GM12878 (cell line): ENCODE results near the gene ZNF385D. TPM values are rescaled to one million over a fixed set of nuclear protein-coding genes. Genes with fewer than 3 reads are reported as not detected.

Experiments
- ATAC-seq: fragments of 200-7000 bp; cut with Tn5 transposase; 3 replicates; pipeline ENCODE4 v1.9.1; 2020; ENCODE audit warnings: mild to moderate bottlenecking, moderate library complexity
- BruUV-seq: library from RNA; stranded (reverse); fragments of 400-500 nt; replicated peaks from 2 replicates; lab custom pipeline; 2021; lab: Mats Ljungman, UMichigan
- CTCF ChIA-PET: fragments of 300-600 bp; sonication (Branson Sonifier 250); formaldehyde crosslinking; extraction: SDS; loops from one replicate; lab custom pipeline; 2021; ENCODE audit warnings: inconsistent platforms; lab: Yijun Ruan, JAX
- POLR2A ChIA-PET: fragments of 350-600 bp; formaldehyde crosslinking; extraction: SDS; loops from one replicate; lab custom pipeline; 2021; ENCODE audit warnings: inconsistent platforms; lab: Charles Lee
- RAD21 ChIA-PET: fragments of 300-600 bp; sonication (Branson Sonifier 250); formaldehyde crosslinking; loops from one replicate; lab custom pipeline; 2023; ENCODE audit warnings: antibody characterized with exemption; ENCODE audit not compliant: unreplicated experiment; lab: Charles Lee
- SMC1A ChIA-PET: fragments of 300-600 bp; sonication (Branson Sonifier 250); formaldehyde crosslinking; loops from one replicate; lab custom pipeline; 2023; ENCODE audit not compliant: unreplicated experiment, uncharacterized antibody; lab: Charles Lee
- DNase-seq: peaks from one replicate; pipeline ENCODE4 v3.0.0-alpha.2; 2011; ENCODE audit warnings: low read depth, low spot score
- FAIRE-seq: peaks from 3 replicates; lab custom pipeline; 2011; peaks lifted over from hg19 to GRCh38; lab: Jason Lieb, UNC
- H2AFZ ChIP-seq: 2 replicates; pipeline ENCODE4 v1.6.0; 2011; ENCODE audit warnings: low read depth, low read length, control low read depth; ENCODE audit not compliant: control insufficient read depth
- H3K27ac ChIP-seq: 2 replicates; pipeline ENCODE4 v1.5.1; 2011; ENCODE audit warnings: control low read depth; ENCODE audit not compliant: control insufficient read depth, insufficient read depth
- H3K27me3 ChIP-seq, 2 experiments: replicated peaks in 1 of 2; 2 replicates each; pipeline versions ENCODE4 v1.6.0 to v1.6.1; 2011; ENCODE audit warnings: low read length in 1 of 2; ENCODE audit not compliant: control insufficient read depth in 2 of 2, insufficient read depth in 2 of 2
- H3K36me3 ChIP-seq, 2 experiments: 2 replicates each; pipeline ENCODE4 v1.5.1; 2011; ENCODE audit warnings: low read length in 1 of 2; ENCODE audit not compliant: control insufficient read depth in 2 of 2, insufficient read depth in 2 of 2
- H3K4me1 ChIP-seq: 2 replicates; pipeline ENCODE4 v1.6.1; 2011; ENCODE audit warnings: mild to moderate bottlenecking, low read length, moderate library complexity, mixed read lengths; ENCODE audit not compliant: control insufficient read depth, insufficient read depth
- H3K4me2 ChIP-seq: 2 replicates; pipeline ENCODE4 v1.6.0; 2011; ENCODE audit warnings: control low read depth; ENCODE audit not compliant: control insufficient read depth, insufficient read depth
- H3K4me3 ChIP-seq: fragments of 200-600 bp; sonication (generic); 2 replicates; pipeline ENCODE4 v1.5.1; 2016
- H3K79me2 ChIP-seq: 2 replicates; pipeline ENCODE4 v1.6.0; 2011; ENCODE audit warnings: low read length; ENCODE audit not compliant: control insufficient read depth, insufficient read depth
- H3K9ac ChIP-seq: 2 replicates; pipeline ENCODE4 v1.8.0; 2011; ENCODE audit warnings: low read length, control low read depth, mixed read lengths; ENCODE audit not compliant: control insufficient read depth, insufficient read depth
- H3K9me3 ChIP-seq: replicated peaks from 3 replicates; pipeline ENCODE4 v1.5.1; 2011; ENCODE audit warnings: mild to moderate bottlenecking, low read length; ENCODE audit not compliant: control insufficient read depth, insufficient read depth
- H4K20me1 ChIP-seq: 2 replicates; pipeline ENCODE4 v1.6.0; 2011; ENCODE audit not compliant: control insufficient read depth, insufficient read depth
- BRCA1 ChIP-seq: IDR thresholded peaks from 2 replicates; pipeline ENCODE4 v1.6.1; 2011; ENCODE audit warnings: low read depth, low read length, improper control_type of control experiment
- CEBPB ChIP-seq, 2 experiments: fragments of 150-350 bp in 1 of 2; IDR thresholded peaks; 2 replicates each; pipeline ENCODE4 v1.6.1; 2012 to 2014; ENCODE audit warnings: low read depth in 2 of 2, low read length in 2 of 2, borderline replicate concordance in 1 of 2, inconsistent platforms in 1 of 2
- CHD4 ChIP-seq: fragments of 200-600 bp; sonication (generic); IDR thresholded peaks from 2 replicates; pipeline ENCODE4 v1.6.1; 2016; ENCODE audit warnings: mild to moderate bottlenecking
- FOXK2 ChIP-seq: fragments of 450-650 bp; IDR thresholded peaks from 2 replicates; pipeline ENCODE4 v1.6.1; 2017; ENCODE audit warnings: mild to moderate bottlenecking, moderate library complexity
- NR2C1 ChIP-seq: fragments of 450-650 bp; IDR thresholded peaks from 2 replicates; pipeline ENCODE4 v1.6.1; 2017; ENCODE audit warnings: antibody characterized with exemption, mild to moderate bottlenecking, moderate library complexity
- SREBF1 ChIP-seq: IDR thresholded peaks from 2 replicates; pipeline ENCODE4 v1.6.1; 2012; ENCODE audit warnings: mild to moderate bottlenecking, low read length
- TAF1 ChIP-seq: IDR thresholded peaks from 2 replicates; pipeline ENCODE4 v1.6.1; 2011; ENCODE audit warnings: mild to moderate bottlenecking, low read depth, low read length, borderline replicate concordance
- ZBTB11 ChIP-seq: fragments of 450-650 bp; formaldehyde crosslinking; IDR thresholded peaks from 2 replicates; pipeline ENCODE4 v1.5.0; 2022; ENCODE audit warnings: mild to moderate bottlenecking, missing genetic modification characterization
- ZNF207 ChIP-seq: fragments of 450-650 bp; IDR thresholded peaks from 2 replicates; pipeline ENCODE4 v1.6.1; 2014; ENCODE audit warnings: antibody characterized with exemption, mild to moderate bottlenecking, borderline replicate concordance
- ZNF384 ChIP-seq: IDR thresholded peaks from 2 replicates; pipeline ENCODE4 v1.6.1; 2012; ENCODE audit warnings: low read depth, mild to moderate bottlenecking, low read length, improper control_type of control experiment, borderline replicate concordance
- WGBS: methylation state at CpG from one replicate; pipeline ENCODE4 v1.1.6; 2016; ENCODE audit warnings: low lambda C conversion rate; ENCODE audit not compliant: insufficient replicate concordance, insufficient coverage; ENCODE audit errors: missing lambda C conversion rate; 5-methylcytosine and 5-hydroxymethylcytosine counted together
- in situ Hi-C: fragments of 300-500 bp; cut with MboI; formaldehyde crosslinking; loops from 9 replicates; pipeline ENCODE4 v1.14.3; 2018; ENCODE audit warnings: mixed read lengths
- intact Hi-C: fragments of 100-400 bp; cut with micrococcal nuclease; formaldehyde crosslinking; loops from one replicate; pipeline ENCODE4 v1.14.2; 2022; ENCODE audit not compliant: unreplicated experiment
- polyA plus RNA-seq, 11 experiments: library from polyadenylated mRNA; depleted of rRNA in 4 of 11; unstranded in 6 of 11; stranded (reverse) in 5 of 11; fragments of >200 nt; fragmentation: Nextera tagmentation in 4 of 11; fragmentation: Illumina TruSeq in 1 of 11; extraction: Ambion mirVana in 4 of 11; extraction: Trizol in 1 of 11; gene quantifications; 1 replicate in 1 of 11; 2 replicates in 10 of 11; pipeline versions ENCODE4 v1.2.1 to v1.2.3, GENCODE V29; 2011 to 2016; ENCODE audit warnings: inconsistent platforms in 2 of 11, missing spikeins in 2 of 11, low read depth in 1 of 11
- total RNA-seq, 4 experiments: library from RNA; depleted of rRNA in 3 of 4; stranded (reverse); fragments of >200 nt in 3 of 4; fragmentation: Illumina TruSeq in 1 of 4; extraction: Trizol in 1 of 4; gene quantifications; 2 replicates each; pipeline versions ENCODE4 v1.2.1 to v1.2.3, GENCODE V29; 2013 to 2021

ZNF385D gene
- total and polyA plus RNA-seq, 10 of the 15 experiments (the other 5 are each of a cell fraction or from before 2014, with no cell fraction given): 0.01 to 0.62 (median 0.18) TPM; not detected in 5

DNA sequence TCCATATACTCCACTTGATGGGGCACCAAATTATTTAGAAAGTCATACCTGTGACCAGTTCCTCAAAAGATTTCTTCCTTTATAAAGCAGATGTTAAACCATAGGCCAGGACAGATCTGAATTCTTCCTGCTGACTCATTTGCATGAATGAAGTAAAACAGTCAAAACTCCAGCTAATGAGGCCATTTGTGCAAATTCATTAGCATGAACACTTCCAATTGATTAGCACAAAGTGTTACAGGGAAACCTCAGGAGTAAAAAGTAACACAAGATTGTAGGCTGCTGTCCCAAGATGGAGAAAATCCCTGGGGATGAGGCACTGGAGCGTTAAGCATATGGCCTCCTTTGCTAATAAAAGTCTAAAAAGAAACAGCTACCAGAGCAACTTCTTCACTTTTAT is 149.8 kb downstream of the ZNF385D start:
- no peak overlapping the region for H3K27ac ChIP-seq
- ATAC-seq (no peak), FAIRE-seq (no peak), DNase-seq (no peak)
- ChIA-PET CTCF (no interaction called here), SMC1A (interaction anchor here (0.9 kb wide), 1 partner anchor 20 kb away, joined by 3 read pairs; no protein-coding TSS in a partner anchor), POLR2A (no interaction called here), RAD21 (no interaction called here)
- no peaks in the 10 kb centered on the region for H4K20me1 ChIP-seq
- H3K79me2 ChIP-seq: no peaks in the 10 kb centered on the region
- BruUV-seq: no TSS peak
- no peaks in the 10 kb centered on the region for H3K4me1 ChIP-seq
- WGBS: 25% methylated on average over 1 of the region's 1 CpG
- no peak overlapping the region for H3K4me3 ChIP-seq
- H3K9ac ChIP-seq: no peak overlapping the region
- TF ChIP-seq ZBTB11 (CRISPR knock-in tag): no peak
- intact Hi-C loops: no loop called here
- H3K27me3 ChIP-seq: no peaks in the 10 kb centered on the region
- H3K9me3 ChIP-seq: no peaks in the 10 kb centered on the region
- in situ Hi-C loops: no loop called here
- H2AFZ ChIP-seq: no peak overlapping the region
- no peak overlapping the region for H3K4me2 ChIP-seq
- H3K36me3 ChIP-seq: no peaks in the 10 kb centered on the region

DNA sequence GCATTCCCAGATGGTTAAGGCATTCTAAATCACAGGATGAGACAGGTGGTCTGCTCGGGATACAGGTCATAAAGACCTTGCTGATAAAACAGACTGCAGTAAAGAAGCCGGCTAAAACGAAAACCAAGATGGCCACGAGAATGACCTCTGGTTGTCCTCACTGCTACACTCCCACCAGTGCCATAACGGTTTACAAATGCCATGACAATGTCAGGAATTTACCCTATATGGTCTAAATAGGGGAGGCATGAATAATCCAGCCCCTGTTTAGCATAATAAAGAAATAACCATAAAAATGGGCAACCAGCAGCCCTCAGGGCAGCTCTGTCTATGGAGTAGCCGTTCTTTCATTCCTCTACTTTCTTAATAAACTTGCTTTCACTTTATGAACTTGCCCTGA is 151.1 kb downstream of the ZNF385D start:
- no TSS peak for BruUV-seq
- SMC1A ChIA-PET: no interaction called here

More for the DNA sequence above, 151.1 kb downstream of the ZNF385D start:
- POLR2A ChIA-PET: no interaction called here
- in situ Hi-C loops (no loop called here), intact Hi-C loops (no loop called here)
- Histone ChIP-seq H3K79me2 (no peaks in the 10 kb centered on the region), H4K20me1 (no peaks in the 10 kb centered on the region), H3K4me3 (no peak overlapping the region), H3K36me3 (no peaks in the 10 kb centered on the region), H3K27ac (no peak overlapping the region), H3K4me1 (no peaks in the 10 kb centered on the region), H2AFZ (no peak overlapping the region), H3K9me3 (no peaks in the 10 kb centered on the region), H3K9ac (no peak overlapping the region), H3K27me3 (no peaks in the 10 kb centered on the region), H3K4me2 (no peak overlapping the region)
- no peak for DNase-seq
- TF ChIP-seq CEBPB (IDR thresholded peaks at IDR 0.05; ENCODE audit: borderline replicate concordance in 1 of 2, low read depth in 2 of 2, low read length in 2 of 2) (no peak), ZNF384 (no peak), ZNF207 (no peak), SREBF1 (no peak), NR2C1 (no peak), CHD4 (no peak), TAF1 (no peak), FOXK2 (no peak), BRCA1 (no peak)
- CTCF ChIA-PET: no interaction called here
- FAIRE-seq: no peak
- 23% methylated on average over 6 of the region's 6 CpGs for WGBS
- RAD21 ChIA-PET: no interaction called here
- no peak for ATAC-seq
